GM19025 (cell line): Measurements from ENCODE around the gene DENND1A.

Source experiments
- ATAC-seq: cut with Tn5 transposase; IDR thresholded peaks from one replicate; pipeline ENCODE4 v1.9.1; 2021; ENCODE audit warnings: mild to moderate bottlenecking, low read depth, moderate library complexity; ENCODE audit not compliant: unreplicated experiment

DENND1A gene

GRCh38 chr9:123776708-123777537 is 153.0 kb downstream of the DENND1A start:
- ATAC-seq: no peak

- ATAC-seq: no peak
Measured at GRCh38 chr9:123775289-123776284, 154.3 kb downstream of the DENND1A start.

- ATAC-seq: no peak
Measured at GRCh38 chr9:123773783-123774182, 156.1 kb downstream of the DENND1A start.

GRCh38 chr9:123772967-123773366 is 157.0 kb downstream of the DENND1A start:
- ATAC-seq: no peak

- ATAC-seq: no peak
Measured at GRCh38 chr9:123772374-123772773, 157.6 kb downstream of the DENND1A start.

- ATAC-seq: no peak
Measured at GRCh38 chr9:123771690-123772089, 158.2 kb downstream of the DENND1A start.

- no peak for ATAC-seq
Measured at GRCh38 chr9:123769719-123770118, 160.2 kb downstream of the DENND1A start.

GRCh38 chr9:123763910-123764588 is 165.9 kb downstream of the DENND1A start:
- no peak for ATAC-seq

GRCh38 chr9:123761905-123762605 is 167.9 kb downstream of the DENND1A start:
- no peak for ATAC-seq

- ATAC-seq: no peak
Measured at GRCh38 chr9:123757960-123758359, 172.0 kb downstream of the DENND1A start.

GRCh38 chr9:123757547-123757946 is 172.4 kb downstream of the DENND1A start:
- no peak for ATAC-seq

- no peak for ATAC-seq
Measured at GRCh38 chr9:123756484-123757106, 173.3 kb downstream of the DENND1A start.

- ATAC-seq: no peak
Measured at GRCh38 chr9:123753669-123754258, 176.2 kb downstream of the DENND1A start.

GRCh38 chr9:123753016-123753415 is 176.9 kb downstream of the DENND1A start:
- ATAC-seq: no peak

- ATAC-seq: no peak
Measured at GRCh38 chr9:123749580-123750202, 180.2 kb downstream of the DENND1A start.

- ATAC-seq: no peak
Measured at GRCh38 chr9:123746765-123747164, 183.2 kb downstream of the DENND1A start.

- no peak for ATAC-seq
Measured at GRCh38 chr9:123745933-123746332, 184.0 kb downstream of the DENND1A start.

GRCh38 chr9:123745451-123745850 is 184.5 kb downstream of the DENND1A start:
- no peak for ATAC-seq

- ATAC-seq: no peak
Measured at GRCh38 chr9:123743737-123744136, 186.2 kb downstream of the DENND1A start.
